Activated CD8-positive, alpha-beta memory T cell treated with anti-CD3 and anti-CD28 coated beads for 4 hours (primary cell): ENCODE measurements around the gene PHETA2.
"Not testable (repeated sequence)": the region's sequence is repeated elsewhere in the genome, so short reads cannot be mapped to it uniquely, and the experiment has no call there.

Experiments used
- DNase-seq, 2 donors: peaks; one replicate each; pipeline ENCODE4 v3.0.0-alpha.2; 2020; ENCODE audit warnings: low read depth in 2 of 2

Gene PHETA2

GRCh38 chr22:42104332-42104860 lies 30.3 kb downstream of the PHETA2 start:
- DNase-seq, result not testable (repeated sequence)

DNA sequence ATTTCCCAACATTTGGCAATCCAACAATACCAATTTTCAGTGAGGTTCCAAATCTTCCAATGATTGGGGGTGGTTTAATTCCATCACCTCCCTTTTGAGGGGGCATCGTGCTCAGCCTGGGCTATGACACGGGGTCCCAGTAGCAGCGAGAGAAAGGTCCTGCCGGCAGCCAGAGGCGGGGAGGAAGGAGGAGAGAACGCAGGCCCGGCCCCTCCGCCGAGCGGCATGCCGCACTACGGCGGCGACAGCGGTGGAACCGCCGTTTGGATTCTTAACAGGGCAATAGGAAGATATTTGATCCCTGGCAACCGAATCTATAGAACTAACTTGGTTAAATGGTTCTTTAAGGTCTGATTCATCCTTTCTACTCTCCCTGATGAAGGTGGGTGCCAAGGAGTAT lies 34.8 kb downstream of the PHETA2 start:
- DNase-seq, result no peak

GRCh38 chr22:42111798-42112197 lies 37.8 kb downstream of the PHETA2 start:
- DNase-seq, result no peak

- DNase-seq, result not testable (repeated sequence)
These were observed 38.7 kb downstream of the PHETA2 start for GRCh38 chr22:42112793-42113192.

GRCh38 chr22:42114721-42115120 lies 40.7 kb downstream of the PHETA2 start:
- no peak for DNase-seq

DNA sequence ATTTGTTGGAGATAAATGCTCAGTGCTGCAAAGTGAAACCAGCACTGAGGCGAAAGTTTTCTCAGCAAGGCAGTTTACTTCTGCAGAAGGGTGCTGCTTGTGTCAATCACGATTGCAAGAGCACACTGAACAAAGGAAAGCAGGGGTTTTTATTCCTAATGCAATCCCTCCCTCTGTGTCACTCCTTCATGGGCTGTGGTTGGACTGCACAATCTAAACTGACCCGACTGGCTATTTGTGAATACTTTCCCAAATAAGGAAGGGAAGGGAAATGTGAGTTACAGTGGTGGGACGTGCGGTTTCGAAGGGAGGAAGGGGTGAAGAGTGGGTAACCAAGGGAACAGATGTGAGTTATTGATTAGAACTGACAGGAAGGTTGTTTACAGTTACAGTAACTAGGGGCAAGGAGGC lies 41.4 kb downstream of the PHETA2 start:
- not testable (repeated sequence) for DNase-seq

DNA sequence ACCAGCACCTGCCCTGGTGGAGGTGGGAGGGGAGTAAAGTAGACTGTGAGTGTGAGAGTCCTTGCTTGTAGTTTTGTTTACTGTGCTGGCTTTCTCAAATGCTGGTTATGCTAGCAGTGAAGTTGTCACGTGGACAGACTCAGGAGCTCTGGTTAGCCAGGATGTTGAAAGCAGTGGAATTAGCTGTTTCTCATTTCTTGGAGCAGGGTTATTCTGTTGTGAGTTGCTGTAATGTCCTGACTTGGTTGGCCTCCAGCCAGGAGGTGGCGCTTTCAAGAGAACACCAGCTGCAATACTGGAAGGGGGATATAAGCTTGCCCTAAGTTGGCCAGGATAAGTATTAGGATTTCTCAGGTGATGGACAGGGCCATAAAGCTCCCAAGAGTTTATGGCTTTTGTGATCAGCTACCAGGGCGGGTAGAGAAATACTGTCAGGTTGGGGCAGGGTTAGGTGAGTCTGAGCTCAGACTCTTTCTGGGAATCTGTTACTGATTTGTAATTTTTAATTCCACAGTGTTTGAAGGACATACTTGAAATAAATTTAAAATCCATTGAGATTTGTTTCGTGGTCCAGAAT lies 42.9 kb downstream of the PHETA2 start:
- DNase-seq, result no peak

DNA sequence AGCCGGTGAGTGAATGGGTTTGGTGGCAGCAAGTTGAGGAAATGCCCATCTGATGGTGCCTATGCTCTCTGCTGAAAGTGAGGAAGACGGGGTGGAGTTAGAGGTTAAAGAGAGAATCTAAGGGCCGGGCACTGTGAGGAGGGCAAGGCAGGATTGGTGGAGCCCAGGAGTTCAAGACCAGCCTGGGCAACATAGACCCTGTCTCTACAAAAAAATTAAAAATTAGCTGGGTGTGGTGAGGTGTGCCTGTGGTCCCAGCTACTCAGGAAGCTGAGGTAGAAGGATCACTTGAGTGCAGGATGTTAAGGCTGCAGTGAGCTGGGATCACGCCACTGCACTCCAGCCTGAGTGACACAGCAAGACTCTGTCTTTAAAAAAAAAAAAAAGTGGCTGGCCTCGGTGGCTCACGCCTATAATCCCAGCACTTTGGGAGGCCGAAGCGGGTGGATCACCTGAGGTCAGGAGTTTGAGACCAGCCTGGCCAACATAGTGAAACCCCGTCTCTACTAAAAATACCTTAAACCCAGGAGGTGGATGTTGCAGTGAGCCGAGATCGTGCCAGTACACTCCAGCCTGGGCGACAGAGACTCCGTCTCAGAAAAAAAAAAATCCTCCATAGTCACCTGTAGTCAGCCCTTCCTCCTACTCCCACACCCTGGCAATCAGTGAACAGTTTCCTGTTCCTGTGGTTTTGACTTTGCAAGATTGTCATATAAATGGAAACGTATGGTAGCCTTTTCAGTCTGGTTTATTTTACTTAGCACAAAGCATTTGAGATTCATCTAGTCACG lies 46.4 kb downstream of the PHETA2 start:
- peak in 1 of 2 donors; percentile 38 for DNase-seq

- DNase-seq, result not testable (repeated sequence)
These were observed 49.5 kb downstream of the PHETA2 start for GRCh38 chr22:42123529-42123928.

DNA sequence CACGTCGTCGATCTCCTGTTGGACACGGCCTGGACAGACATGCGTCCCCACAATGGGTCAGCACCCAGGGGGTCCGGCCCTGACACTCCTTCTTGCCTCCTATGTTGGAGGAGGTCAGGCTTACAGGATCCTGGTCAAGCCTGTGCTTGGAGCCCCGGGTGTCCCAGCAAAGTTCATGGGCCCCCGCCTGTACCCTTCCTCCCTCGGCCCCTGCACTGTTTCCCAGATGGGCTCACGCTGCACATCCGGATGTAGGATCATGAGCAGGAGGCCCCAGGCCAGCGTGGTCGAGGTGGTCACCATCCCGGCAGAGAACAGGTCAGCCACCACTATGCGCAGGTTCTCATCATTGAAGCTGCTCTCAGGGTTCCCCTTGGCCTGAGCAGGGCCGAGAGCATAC lies 53.6 kb downstream of the PHETA2 start:
- no peak for DNase-seq

DNA sequence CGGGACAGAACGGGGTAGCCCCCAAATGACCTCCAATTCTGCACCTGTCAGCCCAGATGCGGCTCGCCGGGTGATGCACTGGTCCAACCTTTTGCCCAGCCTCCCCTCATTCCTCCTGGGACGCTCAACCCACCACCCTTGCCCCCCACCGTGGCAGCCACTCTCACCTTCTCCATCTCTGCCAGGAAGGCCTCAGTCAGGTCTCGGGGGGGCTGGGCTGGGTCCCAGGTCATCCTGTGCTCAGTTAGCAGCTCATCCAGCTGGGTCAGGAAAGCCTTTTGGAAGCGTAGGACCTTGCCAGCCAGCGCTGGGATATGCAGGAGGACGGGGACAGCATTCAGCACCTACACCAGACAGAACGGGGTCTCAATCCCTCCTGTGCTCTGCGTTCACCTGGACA lies 54.0 kb downstream of the PHETA2 start:
- not testable (repeated sequence) for DNase-seq
